Coronary artery (tissue), 2 donors: Measurements from ENCODE around the gene NTN3.

ENCODE experiments used
- DNase-seq: peaks from one replicate; pipeline ENCODE4 v3.0.0-alpha.2; 2017; ENCODE audit warnings: low spot score
- H3K27ac ChIP-seq, 2 donors: fragments of 200-600 bp; sonication (generic); one replicate each; pipeline ENCODE4 v1.5.1; 2016 to 2019
- H3K4me3 ChIP-seq: fragments of 200-600 bp; sonication (generic); 2 replicates; pipeline ENCODE4 v1.5.1; 2016; ENCODE audit warnings: mild to moderate bottlenecking, moderate library complexity
- TF ChIP-seq, protein P1 (sequence below): fragments of 200-600 bp; sonication (generic); IDR thresholded peaks from one replicate; pipeline ENCODE4 v1.5.1; 2019; ENCODE audit warnings: antibody characterized with exemption

NTN3 gene

DNA sequence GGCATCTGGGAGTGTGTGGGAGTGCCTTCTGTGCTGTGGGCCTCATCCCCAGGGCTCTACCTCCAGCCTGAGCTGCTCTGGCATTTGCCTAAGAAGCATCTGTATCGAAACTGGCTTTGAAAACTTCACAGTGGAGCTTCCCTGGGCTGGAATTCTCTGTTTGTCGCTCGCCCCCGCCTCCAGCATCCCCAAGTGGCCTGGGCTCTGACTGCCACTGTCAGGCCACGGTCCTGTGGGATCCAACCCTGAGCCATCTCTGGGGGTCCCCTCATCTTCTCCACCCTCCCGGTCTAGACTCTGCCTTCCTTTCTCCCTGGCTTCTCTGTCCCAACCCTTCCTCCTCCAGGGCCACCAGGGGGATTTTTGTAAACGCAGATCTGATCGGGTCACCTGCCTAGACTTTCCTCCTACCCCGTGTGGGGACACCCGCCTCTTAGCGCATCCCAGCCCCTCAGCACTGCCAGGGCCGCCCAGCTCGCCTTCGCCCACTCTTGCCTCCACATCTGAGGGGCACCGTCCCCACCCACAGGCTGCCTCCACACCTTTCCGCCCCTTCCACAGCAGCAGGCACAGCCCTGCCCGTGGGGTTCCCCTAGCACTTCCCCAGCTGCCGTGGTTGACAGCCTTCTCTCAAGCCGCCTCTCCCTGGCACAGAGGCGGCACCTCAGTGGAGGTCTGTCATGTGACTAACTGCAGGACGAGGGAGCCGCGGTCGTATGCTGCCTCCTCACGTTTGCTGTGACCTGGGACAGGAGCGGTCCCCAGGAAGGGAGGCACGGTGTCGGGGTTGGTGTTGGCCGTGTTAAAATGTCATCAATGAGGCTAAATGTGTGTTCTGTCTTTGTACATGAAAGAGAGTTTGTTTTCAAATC lies 15.8 kb downstream of the NTN3 start:
- H3K27ac ChIP-seq, result no peak overlapping the region
- no peak overlapping the region for H3K4me3 ChIP-seq
- no peak for DNase-seq
- TF ChIP-seq, protein P1, sequence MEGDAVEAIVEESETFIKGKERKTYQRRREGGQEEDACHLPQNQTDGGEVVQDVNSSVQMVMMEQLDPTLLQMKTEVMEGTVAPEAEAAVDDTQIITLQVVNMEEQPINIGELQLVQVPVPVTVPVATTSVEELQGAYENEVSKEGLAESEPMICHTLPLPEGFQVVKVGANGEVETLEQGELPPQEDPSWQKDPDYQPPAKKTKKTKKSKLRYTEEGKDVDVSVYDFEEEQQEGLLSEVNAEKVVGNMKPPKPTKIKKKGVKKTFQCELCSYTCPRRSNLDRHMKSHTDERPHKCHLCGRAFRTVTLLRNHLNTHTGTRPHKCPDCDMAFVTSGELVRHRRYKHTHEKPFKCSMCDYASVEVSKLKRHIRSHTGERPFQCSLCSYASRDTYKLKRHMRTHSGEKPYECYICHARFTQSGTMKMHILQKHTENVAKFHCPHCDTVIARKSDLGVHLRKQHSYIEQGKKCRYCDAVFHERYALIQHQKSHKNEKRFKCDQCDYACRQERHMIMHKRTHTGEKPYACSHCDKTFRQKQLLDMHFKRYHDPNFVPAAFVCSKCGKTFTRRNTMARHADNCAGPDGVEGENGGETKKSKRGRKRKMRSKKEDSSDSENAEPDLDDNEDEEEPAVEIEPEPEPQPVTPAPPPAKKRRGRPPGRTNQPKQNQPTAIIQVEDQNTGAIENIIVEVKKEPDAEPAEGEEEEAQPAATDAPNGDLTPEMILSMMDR, result no peak

DNA sequence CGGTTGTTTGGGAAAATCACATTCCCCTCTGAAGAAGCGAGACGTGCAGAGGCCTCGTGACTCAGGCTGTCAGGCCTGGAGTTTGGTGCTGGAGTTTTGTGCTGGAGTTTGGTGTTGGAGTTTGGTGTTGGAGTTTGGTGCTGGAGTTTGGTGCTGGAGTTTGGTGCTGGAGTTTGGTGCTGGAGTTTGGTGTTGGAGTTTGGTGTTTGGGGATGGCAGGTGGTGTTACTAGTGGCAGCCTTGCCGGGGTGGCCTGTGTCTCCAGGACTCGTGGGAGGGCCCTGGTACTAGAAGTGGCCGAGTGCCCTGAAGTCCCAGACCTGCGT lies 16.4 kb downstream of the NTN3 start:
- DNase-seq, result no peak
- TF ChIP-seq, protein P1, result no peak
- Histone ChIP-seq H3K27ac (no peak overlapping the region), H3K4me3 (no peak overlapping the region)

DNA sequence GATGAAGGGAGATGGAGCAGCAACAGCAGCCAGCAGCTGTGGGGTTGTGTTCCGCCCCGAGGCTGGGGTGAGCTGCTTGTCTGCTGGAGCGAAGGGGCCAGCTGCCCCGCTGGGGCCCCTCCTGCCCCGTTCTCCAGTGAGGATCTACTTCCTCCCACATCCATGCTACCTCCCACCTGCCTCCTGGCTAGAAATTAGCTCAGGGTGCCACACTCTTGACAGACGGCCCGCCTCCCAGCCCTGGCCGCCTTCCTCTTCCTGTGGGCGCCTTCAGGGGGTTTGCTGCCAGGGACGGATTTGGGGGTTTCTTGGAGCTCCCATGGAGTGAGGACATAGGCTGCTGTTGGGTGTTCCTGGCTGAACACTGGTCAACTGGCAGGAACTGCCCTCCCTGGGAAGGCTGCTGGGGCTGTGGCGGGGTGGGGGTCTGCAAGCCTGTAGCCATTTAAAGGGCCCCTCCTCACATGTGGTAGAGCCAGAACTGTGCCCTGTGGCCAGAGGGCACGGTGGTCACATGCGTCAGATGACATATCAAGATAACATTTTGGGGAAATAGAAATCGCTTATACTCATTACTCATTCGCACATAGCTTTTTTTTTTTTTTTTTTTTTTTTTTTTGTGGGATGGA lies 16.9 kb downstream of the NTN3 start:
- H3K4me3 ChIP-seq, result no peak overlapping the region

DNA sequence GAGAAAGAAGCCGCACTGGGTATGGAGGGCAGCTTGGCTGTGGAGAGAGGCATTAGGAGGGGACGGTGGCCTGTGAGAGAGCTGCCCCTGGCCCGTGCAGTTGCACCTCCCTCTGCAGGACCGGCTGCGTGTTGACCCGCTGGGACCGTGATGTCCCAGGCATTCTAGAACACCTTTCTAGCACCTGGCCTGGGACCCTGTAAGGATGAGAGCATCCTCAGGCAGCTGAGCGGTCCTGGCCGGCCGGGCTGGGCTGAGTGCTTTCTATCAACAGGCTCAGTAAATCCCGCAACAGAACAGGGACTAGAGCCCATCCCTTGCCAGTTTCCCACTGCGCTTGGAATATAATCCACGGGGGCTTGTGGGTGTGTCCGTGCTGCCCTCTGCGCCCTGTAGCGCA lies 18.5 kb downstream of the NTN3 start:
- TF ChIP-seq, protein P1, result no peak
- DNase-seq, result no peak
- H3K4me3 ChIP-seq, result no peak overlapping the region

More for the DNA sequence above, 16.9 kb downstream of the NTN3 start:
- DNase-seq, result no peak
- TF ChIP-seq, protein P1, result no peak
- H3K27ac ChIP-seq, result no peak overlapping the region

DNA sequence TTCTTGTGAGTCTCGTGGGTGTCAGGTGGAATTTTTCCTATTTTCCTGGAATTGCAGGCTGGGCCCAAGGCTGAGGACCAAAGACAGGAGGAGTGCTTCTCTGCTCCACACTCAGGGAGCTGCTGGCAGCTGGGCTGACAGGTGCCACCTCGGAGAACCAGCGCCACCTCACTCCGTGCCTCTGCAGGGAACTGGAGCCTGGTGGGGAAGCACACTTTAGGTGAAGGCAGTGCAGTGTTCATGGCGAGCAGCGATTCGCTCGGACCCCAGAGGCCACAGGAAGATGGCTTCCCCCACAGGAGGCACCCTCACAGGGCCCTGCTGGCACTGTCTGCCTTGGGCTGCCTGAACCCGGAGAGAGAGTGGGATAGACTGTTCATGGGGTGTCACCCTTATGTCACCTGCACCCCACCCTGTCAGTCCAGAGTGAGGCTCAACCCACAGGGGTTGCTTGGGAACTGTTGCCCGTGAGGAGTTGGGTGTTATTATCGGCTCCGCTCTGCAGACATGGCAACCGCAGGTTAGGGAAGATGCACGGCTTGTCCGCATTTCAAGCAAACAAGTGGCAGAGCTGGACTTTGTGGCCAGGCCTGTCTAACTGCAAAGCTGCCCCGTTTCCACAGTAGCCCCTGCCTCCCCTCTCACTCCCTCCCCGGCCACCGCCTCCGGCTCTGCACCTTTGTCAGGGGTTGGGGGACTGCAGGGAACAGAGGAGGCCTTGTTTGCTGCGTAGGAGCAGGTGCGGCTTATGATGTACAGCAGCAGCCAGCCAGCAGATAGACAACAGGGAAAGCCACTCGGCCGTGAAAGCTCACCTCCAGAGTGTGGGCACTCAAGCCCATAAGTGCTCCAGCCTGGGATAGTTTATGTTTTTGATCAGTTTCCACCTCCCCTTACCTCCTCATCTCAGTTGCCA lies 19.4 kb downstream of the NTN3 start:
- TF ChIP-seq, protein P1, result no peak
- no peak overlapping the region for H3K27ac ChIP-seq
- no peak overlapping the region for H3K4me3 ChIP-seq
- DNase-seq, result no peak

More for the DNA sequence above, 18.5 kb downstream of the NTN3 start:
- no peak overlapping the region for H3K27ac ChIP-seq

DNA sequence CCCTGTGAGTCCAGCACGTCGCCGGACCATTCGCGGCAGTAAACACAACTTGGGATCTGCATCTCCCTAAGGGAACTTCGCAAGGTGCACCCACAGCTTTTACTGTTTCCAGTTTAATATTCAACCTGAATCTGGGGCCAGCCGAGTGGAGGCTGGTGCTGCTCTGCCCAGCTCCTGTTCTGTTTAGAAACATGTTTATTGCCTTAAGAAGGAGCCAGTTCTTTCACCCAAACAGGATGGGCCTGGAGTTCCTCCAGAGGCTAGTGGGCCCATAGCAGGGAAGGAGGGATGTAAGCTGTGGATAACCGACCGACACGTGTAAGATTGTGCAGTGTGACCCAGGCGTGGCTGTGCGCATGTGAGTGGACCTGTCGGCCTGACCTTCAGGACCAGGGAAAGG lies 21.2 kb downstream of the NTN3 start:
- DNase-seq, result no peak
- TF ChIP-seq, protein P1, result no peak
- H3K4me3 ChIP-seq, result no peak overlapping the region
- no peak overlapping the region for H3K27ac ChIP-seq
